K562 treated with DMSO at 1 percent for 24 hours (cell line): ENCODE data around the gene AQP7. TPM values are rescaled to one million over a fixed set of nuclear protein-coding genes. Genes with fewer than 3 reads are reported as not detected.

ENCODE experiments used
- total RNA-seq: library from RNA; unstranded; fragments of 300-600 nt; gene quantifications from 2 replicates; pipeline ENCODE4 v1.2.3, GENCODE V29; 2022; ENCODE audit warnings: low read depth; ENCODE audit not compliant: insufficient read depth

AQP7 gene
- not detected in 2 replicates for total RNA-seq

DNA sequence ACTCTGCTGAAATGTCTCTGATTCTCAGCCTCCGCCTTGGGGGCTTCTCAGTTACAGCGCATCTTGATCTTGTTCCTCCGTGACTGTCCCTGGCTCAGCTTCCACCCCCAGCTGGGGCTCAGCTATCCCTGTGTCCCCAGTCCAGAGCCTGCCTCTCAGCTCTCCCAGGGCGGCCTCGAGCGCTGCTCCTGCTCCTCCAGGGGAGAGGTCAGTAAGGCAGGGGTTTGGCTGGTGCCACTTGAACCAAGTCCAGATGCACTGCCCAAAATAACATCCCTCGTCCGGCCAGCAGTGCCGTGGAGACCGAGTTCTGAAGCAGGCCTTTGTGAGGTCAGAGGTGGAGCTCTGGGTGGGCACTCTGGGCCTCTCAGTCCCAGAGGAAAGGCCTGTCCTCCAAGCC lies at the start of gene AQP7:
AQP7 (minus strand) TSS at position 198 of the 400 bp plus-strand sequence. CDS start 1,306 bp downstream, outside the sequence.

DNA sequence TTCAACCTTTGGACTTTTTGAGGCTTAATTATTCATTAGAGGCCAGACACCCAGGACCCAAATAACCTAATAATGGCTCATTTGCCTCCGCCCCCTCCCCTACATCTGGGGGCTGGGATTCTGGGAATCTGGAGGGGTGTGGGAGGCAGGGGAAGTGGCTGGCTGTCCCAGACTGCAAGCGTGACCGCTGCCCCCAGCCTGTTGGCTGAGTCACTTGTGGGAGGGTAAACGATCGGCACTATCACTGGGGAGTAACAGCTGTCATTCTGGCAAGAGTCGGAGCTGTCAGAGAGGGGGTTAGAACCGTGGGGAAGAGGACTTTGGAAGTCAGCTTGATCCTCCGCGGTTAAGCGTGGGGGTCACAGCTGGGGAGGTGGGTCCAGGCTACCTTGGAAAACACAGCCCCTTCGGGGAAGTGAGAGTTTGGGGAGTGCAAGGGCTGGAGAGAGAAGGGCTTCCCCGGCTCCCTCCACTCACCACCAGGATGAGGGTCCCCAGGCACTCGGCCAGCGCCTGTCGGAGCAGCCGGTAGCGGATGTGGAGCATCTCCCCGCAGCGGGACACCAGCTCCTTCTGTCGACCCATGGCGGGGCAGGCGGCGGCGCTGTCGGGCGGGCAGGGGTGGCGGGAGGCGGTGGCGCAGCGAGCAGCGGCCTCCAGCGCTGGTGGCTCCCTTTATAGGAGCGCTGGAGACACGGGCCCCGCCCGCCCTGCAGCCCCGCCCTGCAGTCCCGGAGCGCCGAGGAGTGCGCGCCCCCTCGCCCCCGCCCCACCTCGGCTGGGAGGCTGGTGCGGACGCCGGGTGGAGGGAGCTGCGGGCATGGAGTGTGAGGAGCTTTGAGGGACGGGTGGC lies 44.8 kb upstream of the AQP7 start, which contains the start of gene AQP3:
AQP3 (minus strand) TSS at position 648 of the 853 bp plus-strand sequence; CDS start at position 585, 63 bp downstream.

Other genes with a start within 250 kb of the AQP7 start
- 31.5 and 32.3 TPM in 2 replicates for gene B4GALT1, start 235.2 kb downstream of the AQP7 start, total RNA-seq
- gene SPINK4, start 162.4 kb downstream of the AQP7 start, total RNA-seq, result 7.5 and 8.7 TPM in 2 replicates
- gene BAG1, start 137.9 kb downstream of the AQP7 start, total RNA-seq, result 102 and 116 TPM in 2 replicates
- 43.9 and 51.5 TPM in 2 replicates for gene CHMP5, start 137.5 kb downstream of the AQP7 start, total RNA-seq
- gene NFX1, start 112.1 kb downstream of the AQP7 start, total RNA-seq, result 15.3 and 15.6 TPM in 2 replicates
- gene AQP3, start 45.0 kb upstream of the AQP7 start, total RNA-seq, result 18.1 and 21.1 TPM in 2 replicates
- 16.6 and 20.0 TPM in 2 replicates for gene NOL6, start 71.4 kb upstream of the AQP7 start, total RNA-seq
- 0.82 and 1.4 TPM in 2 replicates for gene ANKRD18B, start 121.7 kb upstream of the AQP7 start, total RNA-seq